SK-N-SH (cell line): ENCODE data around the gene CBX8. TPM values are rescaled to one million over a fixed set of nuclear protein-coding genes. Genes with fewer than 3 reads are reported as not detected.

Source experiments
- CTCF ChIA-PET: fragments of 300-600, 350-600 bp; formaldehyde crosslinking; extraction: SDS; loops from one replicate; lab custom pipeline; 2021; lab: Yijun Ruan, JAX
- POLR2A ChIA-PET: fragments of 350-600 bp; sonication (Branson Sonifier 250); formaldehyde crosslinking; extraction: SDS; loops from one replicate; lab custom pipeline; 2020; ENCODE audit warnings: antibody characterized with exemption, inconsistent platforms; lab: Yijun Ruan, JAX
- DNase-seq: peaks from one replicate; pipeline ENCODE4 v3.0.0; 2012
- H2AFZ ChIP-seq: fragments of 200-600 bp; sonication (generic); 2 replicates; pipeline ENCODE4 v1.8.1; 2016; ENCODE audit warnings: antibody characterized with exemption, mild to moderate bottlenecking, low read depth
- H3F3A ChIP-seq: fragments of 200-600 bp; sonication (generic); replicated peaks from 2 replicates; pipeline ENCODE3; 2016; ENCODE audit warnings: antibody characterized with exemption, mild to moderate bottlenecking; ENCODE audit not compliant: insufficient read depth
- H3K27ac ChIP-seq, 2 experiments: fragments of 200-500 bp in 1 of 2; fragments of 200-600 bp in 1 of 2; sonication (Bioruptor generic) in 1 of 2; sonication (generic), shearing (Covaris generic) in 1 of 2; 2 replicates each; pipeline versions ENCODE4 v1.5.1 to v1.6.1; 2014 to 2016; ENCODE audit warnings: low read depth in 2 of 2, inconsistent platforms in 1 of 2, low read length in 1 of 2, mild to moderate bottlenecking in 1 of 2, mixed read lengths in 1 of 2
- H3K27me3 ChIP-seq: fragments of 200-600 bp; sonication (generic), shearing (Covaris generic); 2 replicates; pipeline ENCODE4 v1.6.1; 2016; ENCODE audit warnings: mixed run types; ENCODE audit not compliant: insufficient read depth
- H3K36me3 ChIP-seq, 2 experiments: fragments of 200-500 bp in 1 of 2; fragments of 200-600 bp in 1 of 2; sonication (Bioruptor generic) in 1 of 2; sonication (generic) in 1 of 2; replicated peaks in 1 of 2; 2 replicates each; pipeline versions ENCODE3 to v1.5.1; 2014 to 2016; ENCODE audit warnings: low read length in 1 of 2, mild to moderate bottlenecking in 1 of 2; ENCODE audit not compliant: insufficient read depth in 2 of 2, control insufficient read depth in 1 of 2
- H3K4me1 ChIP-seq, 2 experiments: fragments of 200-500 bp in 1 of 2; fragments of 200-600 bp in 1 of 2; sonication (Bioruptor generic) in 1 of 2; sonication (generic), shearing (Covaris generic) in 1 of 2; 2 replicates each; pipeline versions ENCODE4 v1.5.1 to v1.6.1; 2014 to 2016; ENCODE audit warnings: low read depth in 1 of 2, low read length in 1 of 2, mixed run types in 1 of 2; ENCODE audit not compliant: insufficient read depth in 2 of 2, control insufficient read depth in 1 of 2
- H3K4me2 ChIP-seq: fragments of 200-600 bp; sonication (generic), shearing (Covaris generic); 2 replicates; pipeline ENCODE4 v1.6.1; 2017; ENCODE audit warnings: mixed run types
- H3K4me3 ChIP-seq, 2 experiments: fragments of 200-500 bp in 1 of 2; fragments of 200-600 bp in 1 of 2; sonication (Bioruptor generic) in 1 of 2; sonication (generic), shearing (Covaris generic) in 1 of 2; 2 replicates each; pipeline versions ENCODE4 v1.5.1 to v1.8.1; 2014 to 2016; ENCODE audit warnings: low read depth in 2 of 2, inconsistent platforms in 1 of 2, low read length in 1 of 2, mild to moderate bottlenecking in 1 of 2, mixed read lengths in 1 of 2, moderate library complexity in 1 of 2
- H3K79me2 ChIP-seq: fragments of 200-600 bp; sonication (generic); 2 replicates; pipeline ENCODE4 v1.8.1; 2017; ENCODE audit warnings: mild to moderate bottlenecking; ENCODE audit not compliant: insufficient read depth
- H3K9ac ChIP-seq: fragments of 200-600 bp; sonication (generic); 2 replicates; pipeline ENCODE4 v1.6.1; 2017; ENCODE audit warnings: mixed run types
- H3K9me2 ChIP-seq: fragments of 200-600 bp; sonication (generic); 2 replicates; pipeline ENCODE4 v1.6.1; 2017; ENCODE audit warnings: mixed run types
- H3K9me3 ChIP-seq: fragments of 200-600 bp; sonication (generic); 2 replicates; pipeline ENCODE4 v1.6.1; 2017; ENCODE audit warnings: mixed run types, mild to moderate bottlenecking, moderate library complexity
- H4K20me1 ChIP-seq: fragments of 200-600 bp; sonication (generic); 2 replicates; pipeline ENCODE4 v1.6.1; 2017; ENCODE audit warnings: mild to moderate bottlenecking, mixed run types; ENCODE audit not compliant: insufficient read depth
- EZH2phosphoT487 ChIP-seq: fragments of 200-600 bp; sonication (generic); IDR thresholded peaks from 2 replicates; pipeline ENCODE4 v1.6.1; 2017; ENCODE audit warnings: low read depth, mixed run types, mild to moderate bottlenecking, antibody characterized with exemption, moderate library complexity, borderline replicate concordance
- FOXJ3 ChIP-seq: sonication (generic); formaldehyde crosslinking; IDR thresholded peaks from 2 replicates; pipeline ENCODE4 v1.5.1; 2020; ENCODE audit warnings: mild to moderate bottlenecking, missing genetic modification reagents
- GABPA ChIP-seq: IDR thresholded peaks from 2 replicates; pipeline ENCODE4 v1.4.0; 2012; ENCODE audit warnings: low read depth, mild to moderate bottlenecking
- JUND ChIP-seq: IDR thresholded peaks from 2 replicates; pipeline ENCODE4 v1.4.0; 2012
- MEF2A ChIP-seq: IDR thresholded peaks from 2 replicates; pipeline ENCODE4 v1.4.0; 2012; ENCODE audit warnings: low read depth, borderline replicate concordance
- NFIC ChIP-seq: IDR thresholded peaks from 2 replicates; pipeline ENCODE4 v1.4.0; 2012; ENCODE audit warnings: borderline replicate concordance
- POLR2AphosphoS5 ChIP-seq: IDR thresholded peaks from 2 replicates; pipeline ENCODE4 v1.6.1; 2012; ENCODE audit warnings: low read depth, low read length
- SMC3 ChIP-seq: IDR thresholded peaks from 2 replicates; pipeline ENCODE4 v1.6.1; 2012; ENCODE audit warnings: low read depth, low read length, improper control_type of control experiment
- WGBS: methylation state at CpG from one replicate; pipeline ENCODE4 v1.1.6; 2017; ENCODE audit warnings: low lambda C conversion rate; 5-methylcytosine and 5-hydroxymethylcytosine counted together
- polyA plus RNA-seq, 3 experiments: library from polyadenylated mRNA; depleted of rRNA; stranded (reverse); fragments of >200 nt; gene quantifications; 2 replicates each; pipeline ENCODE4 v1.2.3, GENCODE V29; 2012
- TF ChIP-seq, protein P1 (sequence below): IDR thresholded peaks from 2 replicates; pipeline ENCODE4 v1.4.0; 2012; ENCODE audit warnings: low read depth, borderline replicate concordance
- TF ChIP-seq, protein P2 (sequence below): IDR thresholded peaks from 2 replicates; pipeline ENCODE4 v1.4.0; 2012; ENCODE audit warnings: low read depth

The CBX8 gene
- polyA plus RNA-seq, 1 of the 3 experiments (the other 2 are of a cell fraction), result 2.9 TPM

DNA sequence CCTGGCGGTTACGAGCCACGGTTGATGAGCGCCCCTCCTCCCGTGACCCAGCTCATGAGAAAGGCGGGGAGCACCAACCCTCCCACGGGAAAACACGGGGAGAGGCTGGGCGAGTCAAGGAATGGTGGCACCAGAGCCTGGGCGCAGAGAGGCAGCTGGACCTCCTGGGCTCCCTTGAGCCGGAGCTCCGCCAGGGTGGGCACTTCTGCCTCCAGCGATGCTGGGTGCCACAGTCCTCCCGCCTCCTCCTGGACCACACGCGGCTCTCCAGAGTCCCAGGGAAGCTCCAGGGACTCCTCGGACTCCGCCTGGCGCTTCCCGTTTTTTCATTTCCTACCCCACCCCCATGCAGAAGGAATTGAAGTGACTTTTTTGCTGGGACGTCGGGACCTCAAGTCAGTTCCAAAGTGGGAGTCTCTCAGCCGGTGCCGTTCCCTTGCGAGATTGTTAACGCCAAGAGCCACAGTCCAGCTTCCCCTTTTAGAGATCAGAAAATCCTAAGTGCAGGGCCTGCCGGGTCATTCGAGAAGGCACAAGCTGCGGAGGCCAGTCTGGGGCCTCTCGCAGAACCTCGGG lies 6.6 kb upstream of the CBX8 start:
- no peak overlapping the region for H2AFZ ChIP-seq
- ChIA-PET POLR2A (no interaction called here), CTCF (interaction anchor here (1.4 to 14.7 kb wide), 3 partner anchors 32 to 61 kb away, joined by 3 to 274 read pairs (median 216); partner anchors contain the start of gene CBX4)
- WGBS, result 92% methylated on average over 27 of the region's 31 CpGs
- H3K4me1 ChIP-seq, result peaks cover 3 to 4% of the 10 kb centered on the region in 2 experiments; a peak in 2 of 4 replicates
- H3F3A ChIP-seq, result peaks cover under 1% of the 10 kb centered on the region
- DNase-seq, result no peak
- H3K27me3 ChIP-seq, result peaks cover 45% of the 10 kb centered on the region
- no peak overlapping the region for H3K9ac ChIP-seq
- no peaks in the 10 kb centered on the region for H4K20me1 ChIP-seq
- H3K36me3 ChIP-seq, result no peaks in the 10 kb centered on the region
- H3K4me3 ChIP-seq, result no peak overlapping the region
- H3K79me2 ChIP-seq, result no peaks in the 10 kb centered on the region
- no peaks in the 10 kb centered on the region for H3K9me3 ChIP-seq
- H3K4me2 ChIP-seq, result no peak overlapping the region
- H3K9me2 ChIP-seq, result no peaks in the 10 kb centered on the region
- TF ChIP-seq MEF2A (no peak), GABPA (no peak)
- TF ChIP-seq, all 33 proteins: peak for 0
- H3K27ac ChIP-seq, result no peak overlapping the region

DNA sequence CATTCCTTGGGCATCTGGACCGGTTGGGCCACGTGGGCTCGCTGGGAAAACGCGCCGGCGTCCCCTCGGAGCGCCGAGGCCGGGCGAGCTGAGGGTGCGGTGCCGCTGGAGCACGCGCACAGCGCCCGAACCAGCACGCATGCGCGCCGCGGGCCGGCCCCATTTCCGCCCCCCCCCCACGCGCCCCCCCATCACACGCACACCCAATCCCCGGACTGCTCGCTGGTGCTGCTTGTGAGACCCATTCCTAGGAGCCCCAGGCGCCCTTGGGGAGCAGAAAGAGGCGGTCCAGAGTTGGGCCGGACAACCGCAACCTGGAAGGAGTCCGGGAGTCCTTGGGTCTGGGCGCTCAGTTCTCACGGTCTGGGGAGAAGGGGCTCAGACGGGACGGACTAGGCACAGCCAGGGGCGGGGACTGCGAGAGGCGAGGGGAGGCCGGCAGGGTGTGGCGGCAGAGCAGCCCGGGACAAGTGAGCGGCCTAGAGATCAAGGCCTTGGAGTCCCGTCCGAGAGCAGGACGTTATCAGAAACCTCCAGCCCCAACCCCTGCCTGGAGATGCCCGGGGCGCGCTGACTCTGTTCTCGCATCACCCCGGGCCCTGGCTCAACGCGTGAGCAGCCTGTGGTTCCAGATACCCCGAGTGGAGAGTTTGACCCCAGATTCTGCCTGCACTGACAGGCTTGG lies 6.0 kb upstream of the CBX8 start:
- H3K27me3 ChIP-seq, result peaks cover 39% of the 10 kb centered on the region
- 93% methylated on average over 57 of the region's 57 CpGs for WGBS
- H2AFZ ChIP-seq, result no peak overlapping the region
- H3K4me3 ChIP-seq, result no peak overlapping the region
- H4K20me1 ChIP-seq, result no peaks in the 10 kb centered on the region
- TF ChIP-seq SMC3 (no peak), EZH2phosphoT487 (no peak), POLR2AphosphoS5 (no peak), JUND (no peak), FOXJ3 (no peak), NFIC (no peak)
- TF ChIP-seq, protein P1, sequence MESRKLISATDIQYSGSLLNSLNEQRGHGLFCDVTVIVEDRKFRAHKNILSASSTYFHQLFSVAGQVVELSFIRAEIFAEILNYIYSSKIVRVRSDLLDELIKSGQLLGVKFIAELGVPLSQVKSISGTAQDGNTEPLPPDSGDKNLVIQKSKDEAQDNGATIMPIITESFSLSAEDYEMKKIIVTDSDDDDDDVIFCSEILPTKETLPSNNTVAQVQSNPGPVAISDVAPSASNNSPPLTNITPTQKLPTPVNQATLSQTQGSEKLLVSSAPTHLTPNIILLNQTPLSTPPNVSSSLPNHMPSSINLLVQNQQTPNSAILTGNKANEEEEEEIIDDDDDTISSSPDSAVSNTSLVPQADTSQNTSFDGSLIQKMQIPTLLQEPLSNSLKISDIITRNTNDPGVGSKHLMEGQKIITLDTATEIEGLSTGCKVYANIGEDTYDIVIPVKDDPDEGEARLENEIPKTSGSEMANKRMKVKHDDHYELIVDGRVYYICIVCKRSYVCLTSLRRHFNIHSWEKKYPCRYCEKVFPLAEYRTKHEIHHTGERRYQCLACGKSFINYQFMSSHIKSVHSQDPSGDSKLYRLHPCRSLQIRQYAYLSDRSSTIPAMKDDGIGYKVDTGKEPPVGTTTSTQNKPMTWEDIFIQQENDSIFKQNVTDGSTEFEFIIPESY, result no peak
- TF ChIP-seq, protein P2, sequence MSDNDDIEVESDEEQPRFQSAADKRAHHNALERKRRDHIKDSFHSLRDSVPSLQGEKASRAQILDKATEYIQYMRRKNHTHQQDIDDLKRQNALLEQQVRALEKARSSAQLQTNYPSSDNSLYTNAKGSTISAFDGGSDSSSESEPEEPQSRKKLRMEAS, result no peak
- no peak overlapping the region for H3K27ac ChIP-seq
- no peak overlapping the region for H3K4me2 ChIP-seq
- no peaks in the 10 kb centered on the region for H3K79me2 ChIP-seq
- H3K36me3 ChIP-seq, result no peaks in the 10 kb centered on the region
- ChIA-PET CTCF (interaction anchor here (1.2 to 12.2 kb wide), 3 partner anchors 7 to 206 kb away, joined by 3 to 274 read pairs (median 146); partner anchors contain the start of gene CBX4), POLR2A (no interaction called here)
- H3K9ac ChIP-seq, result no peak overlapping the region
- no peak for DNase-seq
- no peaks in the 10 kb centered on the region for H3K9me2 ChIP-seq
- H3K9me3 ChIP-seq, result no peaks in the 10 kb centered on the region
- peaks cover 6 to 9% of the 10 kb centered on the region in 2 experiments; a peak in 2 of 4 replicates for H3K4me1 ChIP-seq
- peaks cover 4% of the 10 kb centered on the region for H3F3A ChIP-seq
